ENCODE data around the gene GRAMD2A. TPM values are rescaled to one million over a fixed set of nuclear protein-coding genes. Genes with fewer than 3 reads are reported as not detected.

The GRAMD2A gene
- total RNA-seq, 2 donors from 2014 or later, result not detected

- no peak overlapping the region for H3K4me3 Mint-ChIP-seq
- peaks cover 17 to 39% of the 10 kb centered on the region in 2 donors for H3K4me1 Mint-ChIP-seq (ENCODE audit: low read depth in 2 of 2)
These were observed 7.7 kb upstream of the GRAMD2A start for GRCh38 chr15:72205273-72205672.

GRCh38 chr15:72203507-72203837 is 5.9 kb upstream of the GRAMD2A start:
- H3K9me3 Mint-ChIP-seq, result no peaks in the 10 kb centered on the region
- ATAC-seq, result no peak
- H3K4me3 Mint-ChIP-seq, result no peak overlapping the region
- no peaks in the 10 kb centered on the region for H3K27me3 Mint-ChIP-seq
- peaks cover 39% of the 10 kb centered on the region for H3K36me3 Mint-ChIP-seq
- H3K4me1 Mint-ChIP-seq (ENCODE audit: low read depth in 2 of 2), result peaks cover 14 to 31% of the 10 kb centered on the region in 2 donors
- no peak for DNase-seq (ENCODE audit: low spot score)
- peak overlapping the region in 1 of 2 donors; percentile 63 for H3K27ac Mint-ChIP-seq

More at GRCh38 chr15:72205273-72205672, 7.7 kb upstream of the GRAMD2A start:
- Mint-ChIP-seq H3K27me3 (no peaks in the 10 kb centered on the region), H3K27ac (peak overlapping the region in 1 of 2 donors; percentile 64), H3K9me3 (no peaks in the 10 kb centered on the region), H3K36me3 (peaks cover 50% of the 10 kb centered on the region)
- no peak for ATAC-seq
- no peak for DNase-seq (ENCODE audit: low spot score)

GRCh38 chr15:72202801-72203506 is 5.4 kb upstream of the GRAMD2A start:
- H3K36me3 Mint-ChIP-seq, result peaks cover 37% of the 10 kb centered on the region
- H3K9me3 Mint-ChIP-seq, result no peaks in the 10 kb centered on the region
- H3K4me1 Mint-ChIP-seq (ENCODE audit: low read depth in 2 of 2), result peaks cover 12 to 32% of the 10 kb centered on the region in 2 donors
- peak overlapping the region in 1 of 2 donors; percentile 63 for H3K27ac Mint-ChIP-seq
- no peak for ATAC-seq
- H3K4me3 Mint-ChIP-seq, result no peak overlapping the region
- no peak for DNase-seq (ENCODE audit: low spot score)
- H3K27me3 Mint-ChIP-seq, result peaks cover 0 to 2% of the 10 kb centered on the region in 2 donors

GRCh38 chr15:72202302-72202701 is 4.7 kb upstream of the GRAMD2A start:
- DNase-seq (ENCODE audit: low spot score) (no peak), ATAC-seq (no peak)
- H3K36me3 Mint-ChIP-seq, result peaks cover 37% of the 10 kb centered on the region
- peaks cover 12 to 34% of the 10 kb centered on the region in 2 donors for H3K4me1 Mint-ChIP-seq (ENCODE audit: low read depth in 2 of 2)
- peaks cover 0 to 4% of the 10 kb centered on the region in 2 donors for H3K27me3 Mint-ChIP-seq
- H3K4me3 Mint-ChIP-seq, result no peak overlapping the region
- H3K27ac Mint-ChIP-seq, result no peak overlapping the region
- no peaks in the 10 kb centered on the region for H3K9me3 Mint-ChIP-seq

GRCh38 chr15:72201391-72201921 is 3.9 kb upstream of the GRAMD2A start:
- Mint-ChIP-seq H3K27me3 (peaks cover 0 to 4% of the 10 kb centered on the region in 2 donors), H3K27ac (no peak overlapping the region), H3K4me3 (no peak overlapping the region)

GRCh38 chr15:72200395-72201237 is 3.0 kb upstream of the GRAMD2A start:
- Mint-ChIP-seq H3K4me3 (no peak overlapping the region), H3K27ac (peak overlapping the region; percentile 44 to 47)
- no peak for DNase-seq (ENCODE audit: low spot score)

More at GRCh38 chr15:72201391-72201921, 3.9 kb upstream of the GRAMD2A start:
- DNase-seq (ENCODE audit: low spot score), result no peak
- Mint-ChIP-seq H3K4me1 (ENCODE audit: low read depth in 2 of 2) (peaks cover 12 to 29% of the 10 kb centered on the region in 2 donors), H3K9me3 (no peaks in the 10 kb centered on the region), H3K36me3 (peaks cover 30% of the 10 kb centered on the region)
- no peak for ATAC-seq

GRCh38 chr15:72199721-72200212 is 2.2 kb upstream of the GRAMD2A start:
- peak overlapping the region; percentile 44 to 47 for H3K27ac Mint-ChIP-seq
- peaks cover 12 to 27% of the 10 kb centered on the region in 2 donors for H3K4me1 Mint-ChIP-seq (ENCODE audit: low read depth in 2 of 2)
- DNase-seq (ENCODE audit: low spot score) (peak; percentile 69), ATAC-seq (peak; percentile 31 to 62)
- H3K9me3 Mint-ChIP-seq, result no peaks in the 10 kb centered on the region
- H3K4me3 Mint-ChIP-seq, result no peak overlapping the region
- peaks cover 20% of the 10 kb centered on the region for H3K36me3 Mint-ChIP-seq
- H3K27me3 Mint-ChIP-seq, result peaks cover 0 to 6% of the 10 kb centered on the region in 2 donors

More at GRCh38 chr15:72200395-72201237, 3.0 kb upstream of the GRAMD2A start:
- ATAC-seq, result no peak
- Mint-ChIP-seq H3K4me1 (ENCODE audit: low read depth in 2 of 2) (peaks cover 12 to 25% of the 10 kb centered on the region in 2 donors), H3K9me3 (no peaks in the 10 kb centered on the region), H3K36me3 (peaks cover 25% of the 10 kb centered on the region), H3K27me3 (peaks cover 0 to 4% of the 10 kb centered on the region in 2 donors)

GRCh38 chr15:72199205-72199515 is 1.6 kb upstream of the GRAMD2A start:
- H3K4me1 Mint-ChIP-seq (ENCODE audit: low read depth in 2 of 2), result peaks cover 12 to 29% of the 10 kb centered on the region in 2 donors
- ATAC-seq (no peak), DNase-seq (ENCODE audit: low spot score) (no peak)
- H3K4me3 Mint-ChIP-seq, result no peak overlapping the region
- no peaks in the 10 kb centered on the region for H3K9me3 Mint-ChIP-seq
- H3K27ac Mint-ChIP-seq, result no peak overlapping the region
- peaks cover 0 to 6% of the 10 kb centered on the region in 2 donors for H3K27me3 Mint-ChIP-seq
- peaks cover 15% of the 10 kb centered on the region for H3K36me3 Mint-ChIP-seq

- DNase-seq (ENCODE audit: low spot score) (no peak), ATAC-seq (no peak)
- peaks cover 9 to 28% of the 10 kb centered on the region in 2 donors for H3K4me1 Mint-ChIP-seq (ENCODE audit: low read depth in 2 of 2)
- H3K27me3 Mint-ChIP-seq, result peaks cover 0 to 6% of the 10 kb centered on the region in 2 donors
- no peaks in the 10 kb centered on the region for H3K9me3 Mint-ChIP-seq
- H3K27ac Mint-ChIP-seq, result peak overlapping the region; percentile 66 to 78
- H3K36me3 Mint-ChIP-seq, result peaks cover 14% of the 10 kb centered on the region
- H3K4me3 Mint-ChIP-seq, result no peak overlapping the region
These were observed 993 bp upstream of the GRAMD2A start for GRCh38 chr15:72198356-72199204.

- Mint-ChIP-seq H3K4me1 (ENCODE audit: low read depth in 2 of 2) (peaks cover 0 to 19% of the 10 kb centered on the region in 2 donors), H3K27ac (no peak overlapping the region), H3K9me3 (no peaks in the 10 kb centered on the region), H3K27me3 (peaks cover 0 to 6% of the 10 kb centered on the region in 2 donors), H3K4me3 (no peak overlapping the region), H3K36me3 (peaks cover 6% of the 10 kb centered on the region)
- DNase-seq (ENCODE audit: low spot score) (no peak), ATAC-seq (peak; percentile 17)
These were observed 537 bp downstream of the GRAMD2A start for GRCh38 chr15:72197041-72197459.

- peaks cover 0 to 6% of the 10 kb centered on the region in 2 donors for H3K27me3 Mint-ChIP-seq
- H3K27ac Mint-ChIP-seq, result peak overlapping the region in 1 of 2 donors; percentile 26
- DNase-seq (ENCODE audit: low spot score) (no peak), ATAC-seq (peak in 1 of 2 donors; percentile 31)
- peaks cover 0 to 19% of the 10 kb centered on the region in 2 donors for H3K4me1 Mint-ChIP-seq (ENCODE audit: low read depth in 2 of 2)
- peaks cover 6% of the 10 kb centered on the region for H3K36me3 Mint-ChIP-seq
- H3K9me3 Mint-ChIP-seq, result no peaks in the 10 kb centered on the region
- H3K4me3 Mint-ChIP-seq, result no peak overlapping the region
These were observed 1.1 kb downstream of the GRAMD2A start for GRCh38 chr15:72196409-72197040.

GRCh38 chr15:72195101-72195511 is 2.5 kb downstream of the GRAMD2A start:
- no peak for ATAC-seq
- H3K36me3 Mint-ChIP-seq, result no peaks in the 10 kb centered on the region
- no peak overlapping the region for H3K4me3 Mint-ChIP-seq
- no peaks in the 10 kb centered on the region for H3K9me3 Mint-ChIP-seq
- DNase-seq (ENCODE audit: low spot score), result no peak
- H3K4me1 Mint-ChIP-seq (ENCODE audit: low read depth in 2 of 2), result peaks cover 0 to 14% of the 10 kb centered on the region in 2 donors
- no peak overlapping the region for H3K27ac Mint-ChIP-seq
- peaks cover 7 to 14% of the 10 kb centered on the region in 2 donors for H3K27me3 Mint-ChIP-seq
